Mononuclear cell (primary cell): ENCODE data around the gene USH2A. TPM values are rescaled to one million over a fixed set of nuclear protein-coding genes. Genes with fewer than 3 reads are reported as not detected.

Source experiments
- H3K27me3 ChIP-seq: 2 replicates; pipeline ENCODE4 v1.6.0; 2011; ENCODE audit warnings: low read length, control low read depth; ENCODE audit not compliant: insufficient read depth
- H3K4me1 ChIP-seq: 2 replicates; pipeline ENCODE4 v1.5.1; 2011; ENCODE audit warnings: mild to moderate bottlenecking, low read length, control low read depth; ENCODE audit not compliant: insufficient read depth
- H3K4me3 ChIP-seq: 2 replicates; pipeline ENCODE4 v1.5.1; 2011; ENCODE audit warnings: mild to moderate bottlenecking, low read length, moderate library complexity
- H3K9me3 ChIP-seq: 2 replicates; pipeline ENCODE4 v1.5.1; 2011; ENCODE audit warnings: low read depth, mild to moderate bottlenecking, control low read depth, low read length
- total RNA-seq: library from RNA; depleted of rRNA; stranded (reverse); fragments of >200 nt; gene quantifications from one replicate; pipeline ENCODE4 v1.2.3, GENCODE V29; 2012

USH2A gene
- total RNA-seq, 1 donor = not detected

- no peak overlapping the region for H3K4me3 ChIP-seq
- no peaks in the 10 kb centered on the region for H3K27me3 ChIP-seq
- no peaks in the 10 kb centered on the region for H3K9me3 ChIP-seq
- no peaks in the 10 kb centered on the region for H3K4me1 ChIP-seq
Measured at GRCh38 chr1:215665215-215665614, 758.0 kb downstream of the USH2A start.

- Histone ChIP-seq H3K4me3 (no peak overlapping the region), H3K9me3 (no peaks in the 10 kb centered on the region), H3K27me3 (no peaks in the 10 kb centered on the region), H3K4me1 (no peaks in the 10 kb centered on the region)
Measured at GRCh38 chr1:215661033-215661432, 762.2 kb downstream of the USH2A start.

GRCh38 chr1:215660259-215660658, 763.0 kb downstream of the USH2A start:
- Histone ChIP-seq H3K4me1 (no peaks in the 10 kb centered on the region), H3K4me3 (no peak overlapping the region), H3K27me3 (no peaks in the 10 kb centered on the region), H3K9me3 (no peaks in the 10 kb centered on the region)

GRCh38 chr1:215657047-215657446, 766.2 kb downstream of the USH2A start:
- Histone ChIP-seq H3K9me3 (no peaks in the 10 kb centered on the region), H3K27me3 (no peaks in the 10 kb centered on the region), H3K4me3 (no peak overlapping the region), H3K4me1 (no peaks in the 10 kb centered on the region)

- H3K4me3 ChIP-seq = no peak overlapping the region
- no peaks in the 10 kb centered on the region for H3K4me1 ChIP-seq
- no peaks in the 10 kb centered on the region for H3K9me3 ChIP-seq
- H3K27me3 ChIP-seq = no peaks in the 10 kb centered on the region
Measured at GRCh38 chr1:215652371-215652770, 770.9 kb downstream of the USH2A start.

GRCh38 chr1:215651867-215652266, 771.4 kb downstream of the USH2A start:
- Histone ChIP-seq H3K27me3 (no peaks in the 10 kb centered on the region), H3K9me3 (no peaks in the 10 kb centered on the region), H3K4me1 (no peaks in the 10 kb centered on the region), H3K4me3 (no peak overlapping the region)

GRCh38 chr1:215650446-215651149, 772.6 kb downstream of the USH2A start:
- H3K27me3 ChIP-seq = no peaks in the 10 kb centered on the region
- no peaks in the 10 kb centered on the region for H3K9me3 ChIP-seq

GRCh38 chr1:215648957-215649356, 774.3 kb downstream of the USH2A start:
- no peaks in the 10 kb centered on the region for H3K9me3 ChIP-seq
- no peaks in the 10 kb centered on the region for H3K27me3 ChIP-seq
- H3K4me1 ChIP-seq = no peaks in the 10 kb centered on the region
- H3K4me3 ChIP-seq = no peak overlapping the region

More at GRCh38 chr1:215650446-215651149, 772.6 kb downstream of the USH2A start:
- Histone ChIP-seq H3K4me1 (no peaks in the 10 kb centered on the region), H3K4me3 (no peak overlapping the region)

- no peaks in the 10 kb centered on the region for H3K9me3 ChIP-seq
- no peak overlapping the region for H3K4me3 ChIP-seq
- H3K27me3 ChIP-seq = no peaks in the 10 kb centered on the region
- no peaks in the 10 kb centered on the region for H3K4me1 ChIP-seq
Measured at GRCh38 chr1:215647738-215648137, 775.5 kb downstream of the USH2A start.

- no peak overlapping the region for H3K4me3 ChIP-seq
- no peaks in the 10 kb centered on the region for H3K4me1 ChIP-seq
- H3K9me3 ChIP-seq = no peaks in the 10 kb centered on the region
Measured at GRCh38 chr1:215645861-215646260, 777.4 kb downstream of the USH2A start.

GRCh38 chr1:215645182-215645581, 778.1 kb downstream of the USH2A start:
- H3K9me3 ChIP-seq = no peaks in the 10 kb centered on the region
- no peaks in the 10 kb centered on the region for H3K4me1 ChIP-seq
- H3K4me3 ChIP-seq = no peak overlapping the region
- H3K27me3 ChIP-seq = no peaks in the 10 kb centered on the region

More at GRCh38 chr1:215645861-215646260, 777.4 kb downstream of the USH2A start:
- H3K27me3 ChIP-seq = no peaks in the 10 kb centered on the region

- Histone ChIP-seq H3K4me1 (no peaks in the 10 kb centered on the region), H3K27me3 (no peaks in the 10 kb centered on the region), H3K4me3 (no peak overlapping the region), H3K9me3 (no peaks in the 10 kb centered on the region)
Measured at GRCh38 chr1:215643592-215644321, 779.5 kb downstream of the USH2A start.

- H3K27me3 ChIP-seq = no peaks in the 10 kb centered on the region
- H3K4me3 ChIP-seq = no peak overlapping the region
- no peaks in the 10 kb centered on the region for H3K4me1 ChIP-seq
- H3K9me3 ChIP-seq = no peaks in the 10 kb centered on the region
Measured at GRCh38 chr1:215640429-215641148, 782.7 kb downstream of the USH2A start.

- Histone ChIP-seq H3K4me1 (no peaks in the 10 kb centered on the region), H3K27me3 (no peaks in the 10 kb centered on the region), H3K9me3 (no peaks in the 10 kb centered on the region), H3K4me3 (no peak overlapping the region)
Measured at GRCh38 chr1:215637041-215637573, 786.1 kb downstream of the USH2A start.
